T47D (cell line): ENCODE measurements around the gene GALK2.

Experiments used
- DNase-seq, 2 experiments: peaks; one replicate each; pipeline versions ENCODE4 v3.0.0 to v3.0.0-alpha.2; 2011 to 2012; ENCODE audit warnings: low read depth in 1 of 2, low spot score in 1 of 2
- JUND ChIP-seq: IDR thresholded peaks from 2 replicates; pipeline ENCODE4 v1.6.1; 2012; ENCODE audit warnings: low read depth
- in situ Hi-C: cut with HindIII; loops from 2 replicates; pipeline ENCODE4 v1.10.0; 2016; ENCODE audit warnings: low sequenced_read_pairs, low pct_unique_long_range_greater_than_20kb

GALK2 gene

GRCh38 chr15:49287481-49287880, 117.4 kb downstream of the GALK2 start:
- DNase-seq, result no peak
- in situ Hi-C loops, result no loop called here
- no peak for TF ChIP-seq JUND

DNA sequence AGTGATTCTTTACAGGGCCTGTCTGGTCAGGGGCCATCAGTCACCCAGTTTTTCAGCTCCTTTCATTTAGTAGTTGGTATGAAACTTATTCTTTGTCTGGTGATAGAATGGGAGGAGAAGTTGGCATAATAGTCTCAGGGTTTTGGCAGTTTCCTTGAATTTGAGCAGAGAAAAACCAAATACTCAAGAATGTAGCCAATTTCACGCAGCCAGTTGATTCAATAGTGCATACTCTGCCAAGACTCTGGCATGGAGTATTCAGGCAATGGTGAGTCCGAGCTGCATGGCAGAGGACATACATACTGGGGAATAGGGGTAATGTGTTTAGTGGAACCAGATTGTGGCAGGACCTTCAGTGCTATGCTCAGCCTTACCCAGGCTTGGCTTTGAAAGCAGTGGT, 118.3 kb downstream of the GALK2 start:
- no peak for TF ChIP-seq JUND
- DNase-seq, result no peak
- in situ Hi-C loops, result no loop called here

DNA sequence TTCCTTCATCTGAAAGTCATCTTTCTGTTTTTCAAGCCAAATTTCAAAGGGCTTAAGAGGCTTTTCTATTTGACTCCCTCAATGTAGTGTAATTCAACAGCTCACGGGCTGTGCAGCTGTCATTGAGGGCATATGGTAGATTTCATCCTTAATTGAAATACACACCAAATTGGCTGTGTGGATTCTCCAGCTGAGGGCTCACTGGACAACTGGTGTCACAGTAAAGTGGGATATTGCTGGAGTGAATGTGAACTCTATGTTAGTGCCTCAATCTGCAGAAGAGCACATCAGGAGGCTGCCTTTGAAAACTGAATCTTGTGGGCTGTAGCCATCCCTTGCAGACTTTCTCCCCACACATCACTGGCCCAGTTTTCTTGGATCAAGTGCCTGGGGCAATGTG, 120.1 kb downstream of the GALK2 start:
- TF ChIP-seq JUND, result no peak
- in situ Hi-C loops, result no loop called here

GRCh38 chr15:49293941-49294340, 123.9 kb downstream of the GALK2 start:
- DNase-seq, result no peak
- in situ Hi-C loops, result no loop called here
- TF ChIP-seq JUND, result no peak

More for the DNA sequence above, 120.1 kb downstream of the GALK2 start:
- DNase-seq, result no peak

GRCh38 chr15:49296258-49296657, 126.2 kb downstream of the GALK2 start:
- no peak for DNase-seq
- in situ Hi-C loops, result no loop called here
- TF ChIP-seq JUND, result no peak

DNA sequence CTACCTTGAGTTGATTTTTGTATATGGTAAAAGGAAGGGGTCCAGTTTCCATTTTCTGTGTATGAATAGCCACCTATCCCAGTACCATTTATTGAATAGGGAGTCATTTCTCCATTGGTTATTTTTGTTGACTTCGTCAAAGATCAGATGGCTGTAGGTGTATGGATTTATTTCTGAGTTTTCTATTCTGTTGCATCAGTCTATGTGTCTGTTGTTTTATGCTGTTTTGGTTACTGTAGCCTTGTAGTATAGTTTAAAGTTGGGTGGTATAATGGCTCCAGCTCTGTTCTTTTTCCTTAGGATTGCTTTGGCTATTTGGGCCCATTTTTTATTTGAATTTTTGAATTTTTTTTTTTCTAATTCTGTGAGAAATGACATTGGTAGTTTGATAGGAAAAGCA, 127.5 kb downstream of the GALK2 start:
- TF ChIP-seq JUND, result no peak
- in situ Hi-C loops, result no loop called here
- DNase-seq, result no peak

DNA sequence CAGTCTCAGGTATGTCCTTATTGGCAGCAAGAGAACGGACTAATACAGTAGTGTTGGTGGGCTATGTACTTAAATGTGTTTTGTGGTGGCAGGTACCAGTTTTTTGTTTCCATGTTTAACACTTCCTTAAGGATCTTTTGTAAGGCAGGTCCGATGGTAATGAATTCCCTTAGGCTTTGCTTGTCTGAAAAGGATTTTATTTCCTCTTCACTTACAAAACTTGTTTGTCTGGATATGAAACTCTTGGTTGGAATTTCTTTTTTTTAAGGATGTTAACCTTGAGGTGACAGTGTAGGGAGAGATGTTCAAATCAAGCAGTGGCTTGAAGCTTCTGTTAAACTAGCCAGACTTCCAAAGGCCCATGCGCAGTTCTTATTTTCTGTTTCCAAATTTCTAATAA, 130.8 kb downstream of the GALK2 start:
- TF ChIP-seq JUND, result no peak
- peak in 1 of 2 experiments; percentile 63 for DNase-seq
- in situ Hi-C loops, result no loop called here

- in situ Hi-C loops, result no loop called here
- DNase-seq, result no peak
- TF ChIP-seq JUND, result no peak
These were observed 131.5 kb downstream of the GALK2 start for GRCh38 chr15:49301562-49301961.

DNA sequence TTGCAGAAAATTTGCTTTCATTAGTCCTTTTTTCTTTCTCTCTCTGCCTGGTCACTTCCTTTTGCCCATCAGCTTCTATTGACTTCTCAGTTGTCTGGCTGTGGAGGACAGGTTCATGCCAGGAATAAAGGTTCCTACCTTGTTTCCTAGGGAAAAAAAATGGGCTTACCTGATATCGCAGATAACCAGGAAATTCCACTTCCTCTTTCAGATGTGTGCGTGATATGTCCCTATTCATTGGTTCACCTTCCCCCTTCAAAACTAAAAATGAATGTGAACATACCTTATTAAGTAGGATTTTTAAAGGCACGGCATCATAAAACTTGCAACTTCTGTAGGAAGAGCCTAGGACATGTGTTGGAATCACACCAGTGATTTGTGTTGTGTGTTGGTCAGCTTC, 133.0 kb downstream of the GALK2 start:
- TF ChIP-seq JUND, result no peak
- DNase-seq, result no peak
- in situ Hi-C loops, result no loop called here

DNA sequence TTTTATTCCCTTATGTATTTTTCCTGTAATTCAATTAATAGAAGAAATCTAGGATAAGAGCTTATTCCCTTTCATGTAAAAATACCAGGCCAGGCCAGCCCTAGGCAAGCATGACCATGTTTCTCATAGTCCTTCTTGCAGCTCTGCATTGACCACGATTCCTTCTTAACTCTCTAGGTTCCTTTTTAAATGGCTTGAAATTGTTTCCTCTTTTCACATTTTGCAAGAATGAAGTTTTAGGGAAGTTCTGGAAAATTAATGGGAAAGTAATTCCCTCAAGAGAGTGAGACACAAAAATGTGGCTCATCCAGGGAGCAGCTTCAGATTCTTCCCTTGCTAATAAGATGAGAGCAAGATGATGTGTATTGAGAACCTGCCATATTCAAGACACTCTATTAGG, 136.5 kb downstream of the GALK2 start:
- in situ Hi-C loops, result no loop called here
- TF ChIP-seq JUND, result no peak
- DNase-seq, result no peak

DNA sequence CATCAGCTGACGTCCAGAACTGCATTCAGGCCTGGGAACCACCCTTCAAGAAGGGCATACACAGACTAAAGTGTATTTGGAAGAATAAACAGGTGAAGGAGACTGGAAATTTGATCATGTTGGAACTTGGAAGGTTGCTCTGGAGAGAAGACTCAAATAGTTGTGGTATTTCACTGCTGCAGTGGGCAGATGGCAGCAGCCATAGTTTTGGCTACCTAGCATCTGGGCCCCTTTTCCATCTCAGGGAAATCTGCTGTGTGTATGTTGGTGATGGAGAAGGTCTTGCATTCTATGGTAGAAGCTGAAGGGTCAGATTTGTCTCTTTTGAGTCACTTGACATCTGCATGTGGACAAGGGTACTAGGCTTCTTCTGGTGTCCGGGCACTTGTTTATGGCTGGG, 138.6 kb downstream of the GALK2 start:
- in situ Hi-C loops, result no loop called here
- no peak for TF ChIP-seq JUND
- DNase-seq, result no peak

DNA sequence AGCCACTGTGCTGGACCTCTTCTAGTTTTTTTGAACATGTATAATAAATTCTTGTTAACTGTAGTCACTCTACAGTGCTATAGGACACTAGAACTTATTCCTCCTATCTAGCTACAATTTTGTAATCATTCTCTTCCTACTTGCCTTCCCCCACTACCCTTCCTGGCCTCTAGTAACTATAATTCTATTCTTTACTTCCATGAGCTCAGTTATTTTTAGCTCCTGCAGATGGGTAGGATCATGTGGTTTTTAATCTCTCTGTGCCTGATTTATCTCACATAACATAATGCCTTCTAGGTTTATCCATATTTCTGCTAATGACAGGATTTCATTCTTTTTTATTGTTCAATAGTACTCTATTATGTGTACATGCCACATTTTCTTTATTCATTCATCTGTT, 139.8 kb downstream of the GALK2 start:
- no peak for TF ChIP-seq JUND
- DNase-seq, result no peak
- in situ Hi-C loops, result no loop called here

GRCh38 chr15:49313650-49314049, 143.6 kb downstream of the GALK2 start:
- no peak for DNase-seq
- in situ Hi-C loops, result no loop called here
- TF ChIP-seq JUND, result no peak

DNA sequence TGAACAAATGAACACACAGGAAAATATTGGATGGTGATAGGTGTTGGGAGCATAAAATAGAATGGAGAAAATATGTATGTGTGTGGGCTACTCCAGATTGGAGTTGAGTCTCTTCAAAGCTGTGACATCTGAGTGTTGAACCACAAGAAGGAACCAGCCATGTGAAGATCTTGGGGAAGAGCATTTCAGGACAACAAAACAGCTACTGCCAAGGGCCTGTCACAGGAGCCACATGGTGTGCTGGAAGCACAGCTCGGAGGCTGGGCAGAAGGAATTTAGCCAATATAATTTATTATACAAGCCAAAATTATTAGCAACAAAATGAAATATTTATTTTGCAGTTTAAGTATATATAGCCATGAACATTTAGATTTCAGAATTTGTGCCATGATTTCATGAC, 144.7 kb downstream of the GALK2 start:
- no peak for TF ChIP-seq JUND
- DNase-seq, result no peak
- in situ Hi-C loops, result no loop called here
